HG03025 (cell line): Measurements from ENCODE around the gene MAP3K15.

Experiments
- ATAC-seq: cut with Tn5 transposase; IDR thresholded peaks from one replicate; pipeline ENCODE4 v1.9.1; 2021; ENCODE audit warnings: mild to moderate bottlenecking, moderate library complexity; ENCODE audit not compliant: unreplicated experiment, low FRiP score

MAP3K15 gene

GRCh38 chrX:19403696-19404095 is 111.6 kb downstream of the MAP3K15 start:
- no peak for ATAC-seq

GRCh38 chrX:19392703-19393102 is 122.6 kb downstream of the MAP3K15 start:
- ATAC-seq: no peak

GRCh38 chrX:19392078-19392477 is 123.2 kb downstream of the MAP3K15 start:
- ATAC-seq: no peak

- no peak for ATAC-seq
Observed at GRCh38 chrX:19389227-19389845, 126.0 kb downstream of the MAP3K15 start.

GRCh38 chrX:19388741-19389140 is 126.6 kb downstream of the MAP3K15 start:
- no peak for ATAC-seq

GRCh38 chrX:19388064-19388679 is 127.1 kb downstream of the MAP3K15 start:
- no peak for ATAC-seq

- ATAC-seq: no peak
Observed at GRCh38 chrX:19386679-19387078, 128.6 kb downstream of the MAP3K15 start.

- no peak for ATAC-seq
Observed at GRCh38 chrX:19382555-19383145, 132.7 kb downstream of the MAP3K15 start.

GRCh38 chrX:19381326-19381725 is 134.0 kb downstream of the MAP3K15 start:
- ATAC-seq: no peak

- ATAC-seq: no peak
Observed at GRCh38 chrX:19377799-19378198, 137.5 kb downstream of the MAP3K15 start.

GRCh38 chrX:19375546-19375945 is 139.8 kb downstream of the MAP3K15 start:
- ATAC-seq: no peak

- no peak for ATAC-seq
Observed at GRCh38 chrX:19373351-19373891, 141.9 kb downstream of the MAP3K15 start.

GRCh38 chrX:19372547-19373331 is 142.6 kb downstream of the MAP3K15 start:
- ATAC-seq: no peak

GRCh38 chrX:19372170-19372546 is 143.2 kb downstream of the MAP3K15 start:
- ATAC-seq: no peak

GRCh38 chrX:19370061-19370460 is 145.2 kb downstream of the MAP3K15 start:
- ATAC-seq: no peak

GRCh38 chrX:19368576-19368975 is 146.7 kb downstream of the MAP3K15 start:
- no peak for ATAC-seq

GRCh38 chrX:19361701-19362100 is 153.6 kb downstream of the MAP3K15 start:
- ATAC-seq: no peak

- ATAC-seq: no peak
Observed at GRCh38 chrX:19360903-19361302, 154.4 kb downstream of the MAP3K15 start.

GRCh38 chrX:19358521-19358920 is 156.8 kb downstream of the MAP3K15 start:
- no peak for ATAC-seq

GRCh38 chrX:19354625-19355024 is 160.7 kb downstream of the MAP3K15 start:
- no peak for ATAC-seq

- peak; percentile 59 for ATAC-seq
Observed at GRCh38 chrX:19350941-19351384, 164.3 kb downstream of the MAP3K15 start.
